ENCODE data around the gene HDC.

Gene HDC

GRCh38 chr15:50222181-50222580 lies 43.3 kb downstream of the HDC start:
- FAIRE-seq = no peak

GRCh38 chr15:50219820-50220219 lies 45.7 kb downstream of the HDC start:
- no peak for FAIRE-seq

GRCh38 chr15:50218691-50219090 lies 46.8 kb downstream of the HDC start:
- no peak for FAIRE-seq

GRCh38 chr15:50218291-50218690 lies 47.2 kb downstream of the HDC start:
- FAIRE-seq = no peak

GRCh38 chr15:50210462-50211157 lies 54.9 kb downstream of the HDC start:
- FAIRE-seq = no peak

- no peak for FAIRE-seq
Observed at GRCh38 chr15:50209809-50210208, 55.7 kb downstream of the HDC start.

- FAIRE-seq = no peak
Observed at GRCh38 chr15:50206020-50206419, 59.5 kb downstream of the HDC start.

- no peak for FAIRE-seq
Observed at GRCh38 chr15:50202003-50202402, 63.5 kb downstream of the HDC start.

GRCh38 chr15:50192926-50193620 lies 72.5 kb downstream of the HDC start:
- FAIRE-seq = no peak

GRCh38 chr15:50192164-50192563 lies 73.4 kb downstream of the HDC start:
- FAIRE-seq = no peak

Data from TTC549 (cell line).